GM12873 (cell line): ENCODE results near the gene ARHGAP23.
A peak's percentile ranks its signal among the peaks of the same experiment; 100 is the strongest.

Experiments
- TF ChIP-seq, protein P1 (sequence below): IDR thresholded peaks from 2 replicates; pipeline ENCODE4 v1.5.1; 2012; ENCODE audit warnings: low read depth, mild to moderate bottlenecking, moderate library complexity, low read length, control low read depth; ENCODE audit not compliant: insufficient read depth; ENCODE audit errors: missing control alignments

Gene ARHGAP23

DNA sequence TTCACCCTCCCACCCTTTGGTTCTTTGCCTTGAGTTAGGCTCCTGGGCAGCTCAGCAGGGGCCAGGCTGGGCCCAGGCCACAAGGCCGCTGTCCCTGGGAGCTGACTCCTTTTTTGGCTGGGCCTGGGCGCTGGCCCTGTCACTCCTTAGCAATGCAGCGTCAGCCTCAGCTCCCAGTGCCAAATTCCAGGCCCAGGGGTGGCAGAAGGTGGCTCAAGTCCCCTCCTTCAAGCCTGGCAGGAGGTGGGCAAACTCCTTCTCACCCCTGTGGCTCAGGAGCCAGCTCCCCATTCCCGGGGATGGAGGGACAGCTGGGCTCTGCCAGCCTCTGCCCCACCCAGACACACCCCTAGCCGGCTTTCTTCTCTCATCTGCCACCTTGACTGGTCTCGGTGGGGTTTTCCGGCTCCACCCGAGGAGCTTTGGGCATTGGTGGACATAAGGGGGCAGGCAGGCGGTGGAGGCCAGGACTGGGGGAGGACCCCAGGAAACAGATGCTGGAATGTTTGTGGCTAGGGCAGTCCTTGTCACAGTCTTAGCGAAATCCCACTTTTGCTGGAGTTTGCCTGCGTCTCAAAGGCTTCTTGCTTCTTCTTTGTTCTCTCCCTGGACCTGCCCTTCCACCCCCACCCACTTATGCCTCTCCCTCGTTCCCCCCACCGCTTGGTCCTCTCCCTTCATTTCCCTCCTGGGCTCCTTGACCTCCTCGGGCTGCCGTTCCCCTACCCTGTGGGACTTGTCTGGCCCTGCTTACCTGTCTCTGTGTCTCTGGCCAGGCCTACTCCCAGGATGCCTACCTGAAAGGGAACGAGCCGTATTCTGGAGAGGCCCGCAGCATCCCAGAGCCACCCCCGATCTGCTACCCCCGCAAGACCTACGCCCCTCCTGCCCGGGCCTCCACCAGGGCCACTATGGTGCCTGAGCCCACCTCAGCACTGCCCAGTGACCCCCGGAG lies 37.4 kb downstream of the ARHGAP23 start:
- TF ChIP-seq, protein P1, sequence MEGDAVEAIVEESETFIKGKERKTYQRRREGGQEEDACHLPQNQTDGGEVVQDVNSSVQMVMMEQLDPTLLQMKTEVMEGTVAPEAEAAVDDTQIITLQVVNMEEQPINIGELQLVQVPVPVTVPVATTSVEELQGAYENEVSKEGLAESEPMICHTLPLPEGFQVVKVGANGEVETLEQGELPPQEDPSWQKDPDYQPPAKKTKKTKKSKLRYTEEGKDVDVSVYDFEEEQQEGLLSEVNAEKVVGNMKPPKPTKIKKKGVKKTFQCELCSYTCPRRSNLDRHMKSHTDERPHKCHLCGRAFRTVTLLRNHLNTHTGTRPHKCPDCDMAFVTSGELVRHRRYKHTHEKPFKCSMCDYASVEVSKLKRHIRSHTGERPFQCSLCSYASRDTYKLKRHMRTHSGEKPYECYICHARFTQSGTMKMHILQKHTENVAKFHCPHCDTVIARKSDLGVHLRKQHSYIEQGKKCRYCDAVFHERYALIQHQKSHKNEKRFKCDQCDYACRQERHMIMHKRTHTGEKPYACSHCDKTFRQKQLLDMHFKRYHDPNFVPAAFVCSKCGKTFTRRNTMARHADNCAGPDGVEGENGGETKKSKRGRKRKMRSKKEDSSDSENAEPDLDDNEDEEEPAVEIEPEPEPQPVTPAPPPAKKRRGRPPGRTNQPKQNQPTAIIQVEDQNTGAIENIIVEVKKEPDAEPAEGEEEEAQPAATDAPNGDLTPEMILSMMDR: no peak

DNA sequence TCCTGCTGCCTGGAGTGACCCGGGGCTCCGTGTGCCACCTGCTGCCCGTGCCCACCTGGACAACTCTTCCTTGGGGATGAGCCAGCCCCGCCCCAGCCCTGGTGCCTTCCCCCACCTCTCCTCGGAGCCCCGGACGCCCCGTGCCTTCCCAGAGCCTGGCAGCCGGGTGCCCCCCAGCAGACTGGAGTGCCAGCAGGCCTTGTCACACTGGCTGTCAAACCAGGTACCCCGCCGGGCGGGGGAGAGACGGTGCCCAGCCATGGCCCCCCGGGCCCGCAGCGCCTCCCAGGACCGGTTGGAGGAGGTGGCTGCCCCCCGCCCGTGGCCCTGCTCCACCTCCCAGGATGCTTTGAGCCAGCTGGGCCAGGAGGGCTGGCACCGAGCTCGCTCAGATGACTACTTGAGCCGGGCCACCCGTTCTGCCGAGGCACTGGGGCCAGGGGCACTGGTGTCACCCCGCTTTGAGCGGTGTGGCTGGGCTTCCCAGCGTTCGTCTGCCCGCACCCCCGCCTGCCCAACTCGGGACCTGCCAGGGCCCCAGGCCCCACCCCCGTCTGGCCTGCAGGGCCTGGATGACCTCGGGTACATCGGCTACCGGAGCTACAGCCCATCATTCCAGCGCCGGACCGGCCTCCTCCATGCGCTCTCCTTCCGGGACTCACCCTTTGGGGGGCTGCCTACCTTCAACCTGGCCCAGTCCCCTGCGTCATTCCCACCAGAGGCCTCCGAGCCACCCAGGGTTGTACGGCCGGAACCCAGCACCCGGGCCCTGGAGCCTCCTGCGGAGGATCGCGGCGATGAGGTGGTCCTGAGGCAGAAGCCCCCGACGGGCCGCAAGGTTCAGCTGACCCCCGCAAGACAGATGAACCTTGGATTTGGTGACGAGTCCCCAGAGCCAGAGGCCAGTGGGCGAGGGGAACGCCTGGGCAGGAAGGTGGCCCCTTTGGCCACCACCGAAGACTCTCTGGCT lies 38.4 kb downstream of the ARHGAP23 start:
- TF ChIP-seq, protein P1: no peak

DNA sequence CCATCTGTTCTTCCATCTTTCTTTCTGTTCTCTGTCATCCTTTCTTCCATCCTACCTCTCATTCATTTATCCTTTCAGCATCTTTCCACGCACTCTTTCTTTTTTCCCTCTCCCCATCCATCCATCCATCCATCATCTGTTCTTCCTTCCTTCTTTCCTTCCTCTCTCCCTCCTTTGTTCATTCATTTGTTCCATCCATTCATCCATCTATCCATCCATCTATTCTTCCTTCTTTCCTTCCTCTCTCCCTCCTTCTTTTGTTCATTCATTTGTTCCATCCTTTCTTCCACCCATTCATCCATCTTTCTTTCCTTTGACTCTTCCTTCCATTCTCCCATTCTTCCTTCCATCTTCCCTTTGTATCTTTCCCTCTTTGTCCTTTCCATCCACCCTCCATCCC lies 39.2 kb downstream of the ARHGAP23 start:
- TF ChIP-seq, protein P1: no peak

DNA sequence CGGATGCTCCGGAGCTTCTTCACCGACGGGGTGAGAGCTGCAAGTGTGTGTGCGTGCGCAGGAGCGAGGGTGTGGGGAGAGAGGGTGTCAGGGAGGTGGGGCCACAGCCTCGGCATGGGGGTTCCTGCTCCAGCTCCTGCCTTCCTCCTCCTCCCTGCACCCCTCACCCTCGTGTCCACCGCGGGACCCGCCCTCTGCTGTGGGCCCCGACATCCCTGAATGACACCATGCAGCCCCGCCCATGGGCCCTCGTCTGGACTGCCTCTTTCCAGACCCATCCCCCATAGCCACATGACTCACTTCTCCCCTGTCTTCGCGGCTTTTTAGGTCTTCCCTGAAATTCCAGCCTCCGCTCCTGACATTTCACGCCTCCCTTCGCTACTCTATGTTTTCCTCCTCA lies 41.6 kb downstream of the ARHGAP23 start:
- TF ChIP-seq, protein P1: no peak

DNA sequence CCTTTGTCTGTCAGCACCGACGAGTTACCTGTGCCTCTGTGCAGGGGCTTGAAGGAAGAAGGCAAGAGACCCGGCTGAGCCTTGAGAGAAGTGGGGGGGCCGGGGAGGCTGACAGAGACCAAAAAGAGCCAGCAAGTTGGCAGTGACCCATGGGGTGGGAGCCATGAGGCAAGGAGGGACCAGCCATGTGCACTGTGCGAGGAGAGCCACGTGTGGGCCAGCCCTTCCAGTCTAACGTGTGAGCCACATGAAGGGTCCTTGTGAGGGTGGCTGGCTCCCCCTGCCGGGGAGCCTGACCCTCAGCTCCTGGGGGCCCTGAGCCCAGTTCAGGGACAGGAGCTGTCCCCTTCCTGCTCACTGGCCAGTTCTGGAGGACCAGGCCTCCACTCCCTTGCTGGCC lies 46.4 kb downstream of the ARHGAP23 start:
- TF ChIP-seq, protein P1: peak; percentile 53

DNA sequence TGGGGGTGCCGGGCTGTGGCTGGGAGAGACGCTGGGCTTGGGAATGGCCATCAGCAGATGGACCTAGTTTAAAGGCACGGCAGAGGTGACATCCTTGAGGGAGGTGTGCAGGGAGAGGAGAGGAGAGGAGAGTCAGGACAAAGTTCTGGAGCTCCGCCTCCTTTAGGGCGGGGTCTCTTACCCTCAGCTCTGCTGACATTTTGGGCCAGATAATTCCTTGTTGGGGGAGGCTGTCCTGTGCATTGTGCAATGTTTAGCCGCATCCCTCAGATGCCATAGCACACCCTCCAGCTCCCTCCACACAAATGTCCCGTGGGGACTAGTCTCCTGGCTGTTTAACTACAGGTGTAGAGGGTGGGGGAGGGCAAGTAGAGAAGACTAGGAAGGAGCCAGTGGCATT lies 48.3 kb downstream of the ARHGAP23 start:
- TF ChIP-seq, protein P1: no peak
